HEK293 (cell line): ENCODE data around the gene PSMC2.

Source experiments
- CTCF ChIA-PET: fragments of 350-600 bp; formaldehyde crosslinking; extraction: SDS; loops from one replicate; lab custom pipeline; 2021; ENCODE audit warnings: antibody characterized with exemption; lab: Yijun Ruan, JAX
- POLR2A ChIA-PET: fragments of 300-600 bp; formaldehyde crosslinking; extraction: SDS; loops from one replicate; lab custom pipeline; 2020; ENCODE audit warnings: antibody characterized with exemption, inconsistent platforms; lab: Yijun Ruan, JAX
- H3K27ac ChIP-seq: fragments of 200-500 bp; sonication (Bioruptor generic); 2 replicates; pipeline ENCODE4 v1.5.1; 2014; ENCODE audit warnings: low read depth, low read length, control low read depth, inconsistent platforms; ENCODE audit errors: extremely low read depth
- H3K36me3 ChIP-seq, 2 experiments: fragments of 200-500 bp in 1 of 2; sonication (Bioruptor generic) in 1 of 2; 1 replicate in 1 of 2; 2 replicates in 1 of 2; pipeline ENCODE4 v1.5.1; 2014 to 2017; ENCODE audit warnings: inconsistent platforms in 2 of 2, low read length in 2 of 2; ENCODE audit not compliant: control insufficient read depth in 2 of 2, insufficient read depth in 1 of 2
- H3K4me1 ChIP-seq: fragments of 200-500 bp; sonication (Bioruptor generic); 2 replicates; pipeline ENCODE4 v1.5.1; 2014; ENCODE audit warnings: mild to moderate bottlenecking, low read length, inconsistent platforms; ENCODE audit not compliant: control insufficient read depth, insufficient read depth
- H3K4me3 ChIP-seq: 2 replicates; pipeline ENCODE4 v1.5.1; 2011; ENCODE audit warnings: low read depth, mild to moderate bottlenecking, control low read depth, low read length, moderate library complexity
- H3K9me3 ChIP-seq: fragments of 200-500 bp; sonication (Bioruptor generic); 2 replicates; pipeline ENCODE4 v1.5.1; 2014; ENCODE audit warnings: low read depth, low read length, inconsistent platforms; ENCODE audit not compliant: control insufficient read depth, insufficient read depth
- BCL11A ChIP-seq: fragments of 450-650 bp; formaldehyde crosslinking; IDR thresholded peaks from 2 replicates; pipeline ENCODE4 v1.5.1; 2016; ENCODE audit warnings: low read depth, missing biosample characterization, missing genetic modification characterization
- KLF16 ChIP-seq: fragments of 450-650 bp; formaldehyde crosslinking; IDR thresholded peaks from 2 replicates; pipeline ENCODE4 v1.5.1; 2017; ENCODE audit warnings: missing biosample characterization, missing genetic modification characterization
- KLF8 ChIP-seq: fragments of 450-650 bp; formaldehyde crosslinking; IDR thresholded peaks from 2 replicates; pipeline ENCODE4 v1.5.1; 2016; ENCODE audit warnings: missing biosample characterization, missing genetic modification characterization
- PRDM2 ChIP-seq: fragments of 450-650 bp; formaldehyde crosslinking; IDR thresholded peaks from 2 replicates; pipeline ENCODE4 v1.5.1; 2016; ENCODE audit warnings: missing biosample characterization, missing genetic modification characterization, borderline replicate concordance
- PRDM6 ChIP-seq: fragments of 450-650 bp; formaldehyde crosslinking; IDR thresholded peaks from 2 replicates; pipeline ENCODE4 v1.5.1; 2017; ENCODE audit warnings: missing biosample characterization, missing genetic modification characterization
- YY2 ChIP-seq: fragments of 450-650 bp; formaldehyde crosslinking; IDR thresholded peaks from 2 replicates; pipeline ENCODE4 v1.5.1; 2016; ENCODE audit warnings: missing biosample characterization, missing genetic modification characterization
- ZBTB10 ChIP-seq: fragments of 450-650 bp; formaldehyde crosslinking; IDR thresholded peaks from 2 replicates; pipeline ENCODE4 v1.5.1; 2016; ENCODE audit warnings: missing biosample characterization, missing genetic modification characterization
- ZNF10 ChIP-seq: fragments of 450-650 bp; formaldehyde crosslinking; IDR thresholded peaks from 2 replicates; pipeline ENCODE4 v1.5.1; 2017; ENCODE audit warnings: missing biosample characterization, missing genetic modification characterization
- ZNF114 ChIP-seq: fragments of 450-650 bp; formaldehyde crosslinking; IDR thresholded peaks from 2 replicates; pipeline ENCODE4 v1.5.0; 2017; ENCODE audit warnings: missing biosample characterization, missing genetic modification characterization
- ZNF146 ChIP-seq: fragments of 450-650 bp; formaldehyde crosslinking; IDR thresholded peaks from 2 replicates; pipeline ENCODE4 v1.5.1; 2016; ENCODE audit warnings: missing biosample characterization, missing genetic modification characterization
- ZNF174 ChIP-seq: fragments of 450-650 bp; formaldehyde crosslinking; IDR thresholded peaks from 2 replicates; pipeline ENCODE4 v1.5.0; 2017; ENCODE audit warnings: missing biosample characterization, mild to moderate bottlenecking, missing genetic modification characterization
- ZNF221 ChIP-seq: fragments of 450-650 bp; formaldehyde crosslinking; IDR thresholded peaks from 2 replicates; pipeline ENCODE4 v1.5.1; 2017; ENCODE audit warnings: missing biosample characterization, missing genetic modification characterization, borderline replicate concordance
- ZNF335 ChIP-seq: fragments of 450-650 bp; formaldehyde crosslinking; conservative IDR thresholded peaks from 2 replicates; pipeline ENCODE4 v1.5.1; 2016; ENCODE audit warnings: missing biosample characterization, missing genetic modification characterization
- ZNF610 ChIP-seq: fragments of 450-650 bp; formaldehyde crosslinking; IDR thresholded peaks from 2 replicates; pipeline ENCODE4 v1.5.1; 2016; ENCODE audit warnings: missing biosample characterization, missing genetic modification characterization, borderline replicate concordance
- ZNF626 ChIP-seq: fragments of 450-650 bp; sonication (Bioruptor Pico); formaldehyde crosslinking; IDR thresholded peaks from 2 replicates; pipeline ENCODE4 v1.5.1; 2018; ENCODE audit warnings: missing biosample characterization, missing genetic modification characterization, inconsistent platforms
- ZNF660 ChIP-seq: fragments of 450-650 bp; IDR thresholded peaks from 2 replicates; pipeline ENCODE4 v1.5.1; 2018; ENCODE audit warnings: missing biosample characterization, mild to moderate bottlenecking, missing genetic modification characterization
- ZNF701 ChIP-seq: fragments of 450-650 bp; formaldehyde crosslinking; IDR thresholded peaks from 2 replicates; pipeline ENCODE4 v1.5.1; 2016; ENCODE audit warnings: missing biosample characterization, missing genetic modification characterization
- ZNF747 ChIP-seq: fragments of 450-650 bp; formaldehyde crosslinking; IDR thresholded peaks from 2 replicates; pipeline ENCODE4 v1.5.1; 2016; ENCODE audit warnings: missing biosample characterization, missing genetic modification characterization
- ZNF76 ChIP-seq: fragments of 450-650 bp; formaldehyde crosslinking; IDR thresholded peaks from 2 replicates; pipeline ENCODE4; 2016; ENCODE audit warnings: low read depth, missing biosample characterization, missing genetic modification characterization, borderline replicate concordance
- ZSCAN4 ChIP-seq: fragments of 450-650 bp; formaldehyde crosslinking; IDR thresholded peaks from 2 replicates; pipeline ENCODE4 v1.5.1; 2017; ENCODE audit warnings: missing biosample characterization, missing genetic modification characterization

PSMC2 gene

DNA sequence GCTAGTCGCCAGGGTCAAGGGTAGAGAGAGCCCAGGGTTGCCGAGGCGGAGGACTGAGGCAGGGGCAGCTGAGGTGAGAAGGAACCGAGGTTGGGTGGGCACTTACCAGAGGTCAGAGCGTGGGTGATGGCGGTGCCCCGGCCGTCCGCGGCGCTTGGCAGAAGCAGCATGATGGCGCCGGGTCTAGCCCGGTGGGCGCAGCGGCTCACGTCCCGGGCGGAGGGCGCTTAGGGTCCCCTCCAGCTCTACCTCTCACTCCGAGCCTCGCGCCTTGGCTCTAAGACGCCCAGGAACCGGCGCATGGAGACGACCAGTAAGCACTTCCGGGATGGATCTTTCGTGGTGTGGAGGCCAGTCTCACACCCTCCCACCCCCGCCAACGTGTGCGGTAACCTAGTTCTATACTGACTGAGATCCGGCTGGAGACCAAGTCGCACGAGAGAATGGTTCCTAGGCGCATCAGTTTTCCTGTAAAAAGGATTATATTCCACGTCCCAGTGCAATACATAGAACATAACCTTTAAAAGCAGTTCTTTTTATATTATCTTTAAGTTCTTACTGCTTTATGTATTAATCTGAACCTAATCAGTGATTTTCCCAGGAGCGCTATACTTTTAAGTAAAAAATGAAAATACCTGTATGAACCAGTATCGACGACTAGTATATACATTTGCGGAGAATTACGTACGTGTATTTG lies 2.8 kb upstream of the PSMC2 start, which contains the start of gene DNAJC2 (continued):
- TF ChIP-seq ZNF626 (tag by site-specific recombination) (no peak), ZNF174 (0 out of 2 replicates have a peak, but pooled peaks have one; percentile 15), ZNF146 (tag by site-specific recombination) (peak; percentile 33; the same call in 1 of the 2 replicates), ZNF660 (tag by site-specific recombination) (peak; percentile 99), ZNF10 (0 out of 2 replicates have a peak, but pooled peaks have one; percentile 14), ZNF701 (tag by site-specific recombination) (no peak), ZNF747 (tag by site-specific recombination) (no peak), ZNF221 (tag by site-specific recombination) (no peak), ZBTB10 (tag by site-specific recombination) (no peak), KLF16 (peak; percentile 89), ZNF610 (tag by site-specific recombination) (no peak), BCL11A (tag by site-specific recombination) (no peak), KLF8 (tag by site-specific recombination) (peak; percentile 82), YY2 (tag by site-specific recombination) (peak; percentile 76), PRDM2 (tag by site-specific recombination) (no peak), ZNF76 (tag by site-specific recombination) (peak; percentile 44; the same call in 1 of the 2 replicates)

GRCh38 chr7:103346396-103346795 lies 1.0 kb upstream of the PSMC2 start:
- H3K27ac ChIP-seq = no peak overlapping the region

More at GRCh38 chr7:103346396-103346795, 1.0 kb upstream of the PSMC2 start:
- Histone ChIP-seq H3K4me3 (no peak overlapping the region), H3K9me3 (no peaks in the 10 kb centered on the region), H3K4me1 (peaks cover 2% of the 10 kb centered on the region), H3K36me3 (peaks cover 13 to 15% of the 10 kb centered on the region in 2 experiments)
- POLR2A ChIA-PET = no interaction called here
- 0 out of 2 replicates have a peak, but pooled peaks have one; percentile 14 for TF ChIP-seq ZSCAN4 (tag by site-specific recombination)
- peak; percentile 35; the same call in 1 of the 2 replicates for TF ChIP-seq PRDM6 (tag by site-specific recombination)
- no peak for TF ChIP-seq ZNF114 (tag by site-specific recombination)
- 0 out of 2 replicates have a peak, but pooled peaks have one; percentile 17 for TF ChIP-seq ZNF335 (tag by site-specific recombination)
- CTCF ChIA-PET = interaction anchor here (0.6 kb wide), 1 partner anchor 333 kb away, joined by 3 read pairs; no protein-coding TSS in a partner anchor
